K562 (cell line): Measurements from ENCODE around the gene SETD5. TPM values are rescaled to one million over a fixed set of nuclear protein-coding genes. Genes with fewer than 3 reads are reported as not detected.

Source experiments
- BMI1 ChIP-seq: fragments of 150-350 bp; IDR thresholded peaks from 2 replicates; pipeline ENCODE4 v1.6.1; 2014; ENCODE audit warnings: low read length
- GABPB1 ChIP-seq: sonication (generic); formaldehyde crosslinking; IDR thresholded peaks from 2 replicates; pipeline ENCODE4 v1.8.0; 2022; ENCODE audit warnings: mild to moderate bottlenecking, missing genetic modification reagents
- HLTF ChIP-seq: fragments of 450-650 bp; IDR thresholded peaks from 2 replicates; pipeline ENCODE4 v1.6.1; 2016
- L3MBTL2 ChIP-seq: fragments of 450-650 bp; IDR thresholded peaks from 2 replicates; pipeline ENCODE4 v1.6.1; 2016; ENCODE audit warnings: mild to moderate bottlenecking, moderate library complexity
- MAFG ChIP-seq: fragments of 450-650 bp; conservative IDR thresholded peaks from 2 replicates; pipeline ENCODE4 v1.6.1; 2016; ENCODE audit warnings: missing genetic modification characterization, missing compliant biosample characterization
- PHB ChIP-seq: fragments of 250-450 bp; sonication (Bioruptor Pico); IDR thresholded peaks from 2 replicates; pipeline ENCODE4 v1.5.0; 2021
- PHB2 ChIP-seq: fragments of 450-650 bp; IDR thresholded peaks from 2 replicates; pipeline ENCODE4 v1.6.1; 2017; ENCODE audit warnings: low read depth
- PML ChIP-seq: IDR thresholded peaks from 2 replicates; pipeline ENCODE4 v1.6.1; 2012; ENCODE audit warnings: low read length, inconsistent platforms
- RBFOX2 ChIP-seq: fragments of 200-400 bp; formaldehyde crosslinking; IDR thresholded peaks from 2 replicates; pipeline ENCODE4 v1.6.1; 2017; ENCODE audit warnings: low read depth, mild to moderate bottlenecking, low read length, moderate library complexity
- RNF2 ChIP-seq: sonication (generic); IDR thresholded peaks from 2 replicates; pipeline ENCODE4 v1.6.1; 2016
- SMAD2 ChIP-seq: fragments of 150-350 bp; IDR thresholded peaks from 2 replicates; pipeline ENCODE4 v1.6.1; 2014; ENCODE audit warnings: low read depth, mild to moderate bottlenecking, low read length
- ZNF174 ChIP-seq: fragments of 250-450 bp; sonication (Bioruptor Pico); IDR thresholded peaks from 2 replicates; pipeline ENCODE4 v1.4.0; 2020; ENCODE audit warnings: mild to moderate bottlenecking
- ZNF445 ChIP-seq: fragments of 250-450 bp; sonication (Bioruptor Pico); IDR thresholded peaks from 2 replicates; pipeline ENCODE4 v1.4.0; 2020; ENCODE audit warnings: low read depth, mild to moderate bottlenecking, moderate library complexity
- ZNF592 ChIP-seq: fragments of 450-650 bp; IDR thresholded peaks from 2 replicates; pipeline ENCODE4 v1.6.1; 2017; ENCODE audit warnings: antibody characterized with exemption, mild to moderate bottlenecking
- polyA plus RNA-seq, 8 experiments: library from polyadenylated mRNA; depleted of rRNA in 4 of 8; stranded (reverse) in 5 of 8; unstranded in 3 of 8; fragments of >200 nt; fragmentation: Nextera tagmentation in 2 of 8; fragmentation: Illumina TruSeq in 1 of 8; extraction: Ambion mirVana in 2 of 8; extraction: Trizol in 1 of 8; gene quantifications; 2 replicates each; pipeline versions ENCODE4 v1.2.1 to v1.2.3, GENCODE V29; 2011 to 2014; ENCODE audit warnings: inconsistent platforms in 1 of 8, missing spikeins in 1 of 8
- total RNA-seq, 7 experiments: library from RNA; depleted of rRNA in 6 of 7; stranded (reverse); fragments of >200 nt in 6 of 7; fragmentation: Illumina TruSeq in 2 of 7; extraction: Trizol in 2 of 7; gene quantifications; 2 replicates each; pipeline versions ENCODE4 v1.2.1 to v1.2.3, GENCODE V29; 2011 to 2021; ENCODE audit warnings: low replicate concordance in 1 of 7
- TF ChIP-seq, protein P1 (sequence below): fragments of 200-800 bp; sonication (Bioruptor generic); IDR thresholded peaks from 2 replicates; pipeline ENCODE4 v1.6.1; 2017; ENCODE audit warnings: missing genetic modification characterization, missing compliant biosample characterization
- TF ChIP-seq, protein P2 (sequence below): sonication (generic); formaldehyde crosslinking; IDR thresholded peaks from 2 replicates; pipeline ENCODE4 v1.8.0; 2023; ENCODE audit warnings: missing genetic modification reagents, mild to moderate bottlenecking, borderline replicate concordance
- TF ChIP-seq, protein P3 (sequence below): IDR thresholded peaks from 2 replicates; pipeline ENCODE4 v1.6.1; 2016; ENCODE audit warnings: missing genetic modification characterization, missing compliant biosample characterization

The SETD5 gene
- total and polyA plus RNA-seq, 9 of the 15 experiments (the other 6 are each of a cell fraction or from before 2014, with no cell fraction given) = 20.8 to 135 (median 87.2) TPM

- TF ChIP-seq, protein P1, sequence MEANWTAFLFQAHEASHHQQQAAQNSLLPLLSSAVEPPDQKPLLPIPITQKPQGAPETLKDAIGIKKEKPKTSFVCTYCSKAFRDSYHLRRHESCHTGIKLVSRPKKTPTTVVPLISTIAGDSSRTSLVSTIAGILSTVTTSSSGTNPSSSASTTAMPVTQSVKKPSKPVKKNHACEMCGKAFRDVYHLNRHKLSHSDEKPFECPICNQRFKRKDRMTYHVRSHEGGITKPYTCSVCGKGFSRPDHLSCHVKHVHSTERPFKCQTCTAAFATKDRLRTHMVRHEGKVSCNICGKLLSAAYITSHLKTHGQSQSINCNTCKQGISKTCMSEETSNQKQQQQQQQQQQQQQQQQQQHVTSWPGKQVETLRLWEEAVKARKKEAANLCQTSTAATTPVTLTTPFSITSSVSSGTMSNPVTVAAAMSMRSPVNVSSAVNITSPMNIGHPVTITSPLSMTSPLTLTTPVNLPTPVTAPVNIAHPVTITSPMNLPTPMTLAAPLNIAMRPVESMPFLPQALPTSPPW (CRISPR knock-in tag) = no peak
- TF ChIP-seq BMI1 = no peak
- no peak for TF ChIP-seq PML
- TF ChIP-seq PHB (CRISPR knock-in tag) = no peak
- TF ChIP-seq ZNF445 = no peak
- TF ChIP-seq ZNF592 = 0 out of 2 replicates have a peak, but pooled peaks have one; percentile 9
- no peak for TF ChIP-seq RNF2
- no peak for TF ChIP-seq GABPB1 (CRISPR knock-in tag)
- no peak for TF ChIP-seq L3MBTL2
- TF ChIP-seq SMAD2 = no peak
- TF ChIP-seq RBFOX2 = no peak
- no peak for TF ChIP-seq ZNF174 (CRISPR knock-in tag)
- no peak for TF ChIP-seq PHB2
- TF ChIP-seq, protein P2, sequence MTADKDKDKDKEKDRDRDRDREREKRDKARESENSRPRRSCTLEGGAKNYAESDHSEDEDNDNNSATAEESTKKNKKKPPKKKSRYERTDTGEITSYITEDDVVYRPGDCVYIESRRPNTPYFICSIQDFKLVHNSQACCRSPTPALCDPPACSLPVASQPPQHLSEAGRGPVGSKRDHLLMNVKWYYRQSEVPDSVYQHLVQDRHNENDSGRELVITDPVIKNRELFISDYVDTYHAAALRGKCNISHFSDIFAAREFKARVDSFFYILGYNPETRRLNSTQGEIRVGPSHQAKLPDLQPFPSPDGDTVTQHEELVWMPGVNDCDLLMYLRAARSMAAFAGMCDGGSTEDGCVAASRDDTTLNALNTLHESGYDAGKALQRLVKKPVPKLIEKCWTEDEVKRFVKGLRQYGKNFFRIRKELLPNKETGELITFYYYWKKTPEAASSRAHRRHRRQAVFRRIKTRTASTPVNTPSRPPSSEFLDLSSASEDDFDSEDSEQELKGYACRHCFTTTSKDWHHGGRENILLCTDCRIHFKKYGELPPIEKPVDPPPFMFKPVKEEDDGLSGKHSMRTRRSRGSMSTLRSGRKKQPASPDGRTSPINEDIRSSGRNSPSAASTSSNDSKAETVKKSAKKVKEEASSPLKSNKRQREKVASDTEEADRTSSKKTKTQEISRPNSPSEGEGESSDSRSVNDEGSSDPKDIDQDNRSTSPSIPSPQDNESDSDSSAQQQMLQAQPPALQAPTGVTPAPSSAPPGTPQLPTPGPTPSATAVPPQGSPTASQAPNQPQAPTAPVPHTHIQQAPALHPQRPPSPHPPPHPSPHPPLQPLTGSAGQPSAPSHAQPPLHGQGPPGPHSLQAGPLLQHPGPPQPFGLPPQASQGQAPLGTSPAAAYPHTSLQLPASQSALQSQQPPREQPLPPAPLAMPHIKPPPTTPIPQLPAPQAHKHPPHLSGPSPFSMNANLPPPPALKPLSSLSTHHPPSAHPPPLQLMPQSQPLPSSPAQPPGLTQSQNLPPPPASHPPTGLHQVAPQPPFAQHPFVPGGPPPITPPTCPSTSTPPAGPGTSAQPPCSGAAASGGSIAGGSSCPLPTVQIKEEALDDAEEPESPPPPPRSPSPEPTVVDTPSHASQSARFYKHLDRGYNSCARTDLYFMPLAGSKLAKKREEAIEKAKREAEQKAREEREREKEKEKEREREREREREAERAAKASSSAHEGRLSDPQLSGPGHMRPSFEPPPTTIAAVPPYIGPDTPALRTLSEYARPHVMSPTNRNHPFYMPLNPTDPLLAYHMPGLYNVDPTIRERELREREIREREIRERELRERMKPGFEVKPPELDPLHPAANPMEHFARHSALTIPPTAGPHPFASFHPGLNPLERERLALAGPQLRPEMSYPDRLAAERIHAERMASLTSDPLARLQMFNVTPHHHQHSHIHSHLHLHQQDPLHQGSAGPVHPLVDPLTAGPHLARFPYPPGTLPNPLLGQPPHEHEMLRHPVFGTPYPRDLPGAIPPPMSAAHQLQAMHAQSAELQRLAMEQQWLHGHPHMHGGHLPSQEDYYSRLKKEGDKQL (CRISPR knock-in tag) = no peak
- peak; percentile 77 for TF ChIP-seq MAFG (tag)
- TF ChIP-seq, protein P3, sequence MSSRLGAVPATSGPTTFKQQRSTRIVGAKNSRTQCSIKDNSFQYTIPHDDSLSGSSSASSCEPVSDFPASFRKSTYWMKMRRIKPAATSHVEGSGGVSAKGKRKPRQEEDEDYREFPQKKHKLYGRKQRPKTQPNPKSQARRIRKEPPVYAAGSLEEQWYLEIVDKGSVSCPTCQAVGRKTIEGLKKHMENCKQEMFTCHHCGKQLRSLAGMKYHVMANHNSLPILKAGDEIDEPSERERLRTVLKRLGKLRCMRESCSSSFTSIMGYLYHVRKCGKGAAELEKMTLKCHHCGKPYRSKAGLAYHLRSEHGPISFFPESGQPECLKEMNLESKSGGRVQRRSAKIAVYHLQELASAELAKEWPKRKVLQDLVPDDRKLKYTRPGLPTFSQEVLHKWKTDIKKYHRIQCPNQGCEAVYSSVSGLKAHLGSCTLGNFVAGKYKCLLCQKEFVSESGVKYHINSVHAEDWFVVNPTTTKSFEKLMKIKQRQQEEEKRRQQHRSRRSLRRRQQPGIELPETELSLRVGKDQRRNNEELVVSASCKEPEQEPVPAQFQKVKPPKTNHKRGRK (tag) = no peak
- TF ChIP-seq HLTF = no peak
These were observed 23.6 kb downstream of the SETD5 start (continued) for GRCh38 chr3:9420850-9421549.
